Nephron progenitor cell (in vitro differentiated cells): ENCODE data around the gene HOXC5.
A peak's percentile ranks its signal among the peaks of the same experiment; 100 is the strongest.

Source experiments
- DNase-seq: peaks from one replicate; pipeline ENCODE4 v3.0.0; 2021
- H3K27ac Mint-ChIP-seq: 2 replicates; pipeline ENCODE4 v1.8.0; 2021; ENCODE audit warnings: mild to moderate bottlenecking, moderate library complexity, mixed read lengths
- H3K27me3 Mint-ChIP-seq: 2 replicates; pipeline ENCODE4 v1.8.0; 2021; ENCODE audit warnings: mild to moderate bottlenecking, low read depth, mixed read lengths; ENCODE audit not compliant: poor library complexity
- H3K36me3 Mint-ChIP-seq: 2 replicates; pipeline ENCODE4 v1.8.0; 2021; ENCODE audit warnings: low read depth, mixed read lengths
- H3K4me1 Mint-ChIP-seq: 2 replicates; pipeline ENCODE4 v1.8.0; 2021; ENCODE audit warnings: mixed read lengths
- H3K4me3 Mint-ChIP-seq: 2 replicates; pipeline ENCODE4 v1.8.0; 2021; ENCODE audit warnings: mild to moderate bottlenecking, moderate library complexity, mixed read lengths
- H3K9me3 Mint-ChIP-seq: 2 replicates; pipeline ENCODE4 v1.8.0; 2021; ENCODE audit warnings: mild to moderate bottlenecking, moderate library complexity, mixed read lengths
- TF ChIP-seq, protein P1 (sequence below): fragments of 200-600 bp; sonication (generic); IDR thresholded peaks from 2 replicates; pipeline ENCODE4 v1.5.0; 2021; ENCODE audit warnings: antibody characterized with exemption

The HOXC5 gene

DNA sequence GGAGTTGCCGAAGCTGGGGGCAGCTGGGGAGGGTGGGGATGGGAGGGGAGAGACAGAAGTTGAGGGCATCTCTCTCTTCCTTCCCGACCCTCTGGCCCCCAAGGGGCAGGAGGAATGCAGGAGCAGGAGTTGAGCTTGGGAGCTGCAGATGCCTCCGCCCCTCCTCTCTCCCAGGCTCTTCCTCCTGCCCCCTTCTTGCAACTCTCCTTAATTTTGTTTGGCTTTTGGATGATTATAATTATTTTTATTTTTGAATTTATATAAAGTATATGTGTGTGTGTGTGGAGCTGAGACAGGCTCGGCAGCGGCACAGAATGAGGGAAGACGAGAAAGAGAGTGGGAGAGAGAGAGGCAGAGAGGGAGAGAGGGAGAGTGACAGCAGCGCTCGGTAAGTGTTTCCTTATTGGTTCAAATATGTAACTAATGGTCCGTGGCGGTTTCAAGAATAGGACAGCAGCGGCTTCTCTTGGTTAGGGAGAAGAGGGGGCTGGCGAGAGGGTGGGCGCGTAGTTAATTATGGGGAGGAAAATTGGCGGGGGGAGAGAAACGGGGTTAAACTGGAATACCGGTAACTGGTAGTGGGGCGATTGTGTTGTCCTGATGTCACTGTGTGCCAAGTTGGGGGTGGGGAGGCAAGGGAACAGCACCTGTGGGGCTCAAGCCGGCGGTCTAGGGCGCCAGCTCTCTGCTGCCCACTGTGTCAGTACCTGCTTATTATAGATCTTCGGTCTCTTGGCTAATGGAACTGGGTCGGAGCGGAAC lies 15.6 kb upstream of the HOXC5 start:
- peak; percentile 44 for DNase-seq
- TF ChIP-seq, protein P1, sequence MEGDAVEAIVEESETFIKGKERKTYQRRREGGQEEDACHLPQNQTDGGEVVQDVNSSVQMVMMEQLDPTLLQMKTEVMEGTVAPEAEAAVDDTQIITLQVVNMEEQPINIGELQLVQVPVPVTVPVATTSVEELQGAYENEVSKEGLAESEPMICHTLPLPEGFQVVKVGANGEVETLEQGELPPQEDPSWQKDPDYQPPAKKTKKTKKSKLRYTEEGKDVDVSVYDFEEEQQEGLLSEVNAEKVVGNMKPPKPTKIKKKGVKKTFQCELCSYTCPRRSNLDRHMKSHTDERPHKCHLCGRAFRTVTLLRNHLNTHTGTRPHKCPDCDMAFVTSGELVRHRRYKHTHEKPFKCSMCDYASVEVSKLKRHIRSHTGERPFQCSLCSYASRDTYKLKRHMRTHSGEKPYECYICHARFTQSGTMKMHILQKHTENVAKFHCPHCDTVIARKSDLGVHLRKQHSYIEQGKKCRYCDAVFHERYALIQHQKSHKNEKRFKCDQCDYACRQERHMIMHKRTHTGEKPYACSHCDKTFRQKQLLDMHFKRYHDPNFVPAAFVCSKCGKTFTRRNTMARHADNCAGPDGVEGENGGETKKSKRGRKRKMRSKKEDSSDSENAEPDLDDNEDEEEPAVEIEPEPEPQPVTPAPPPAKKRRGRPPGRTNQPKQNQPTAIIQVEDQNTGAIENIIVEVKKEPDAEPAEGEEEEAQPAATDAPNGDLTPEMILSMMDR: no peak
- Mint-ChIP-seq H3K9me3 (no peaks in the 10 kb centered on the region), H3K27ac (peak overlapping the region; percentile 97), H3K4me1 (peaks cover 54% of the 10 kb centered on the region), H3K27me3 (peaks cover 10% of the 10 kb centered on the region), H3K4me3 (peak overlapping the region; percentile 91), H3K36me3 (peaks cover 35% of the 10 kb centered on the region)

DNA sequence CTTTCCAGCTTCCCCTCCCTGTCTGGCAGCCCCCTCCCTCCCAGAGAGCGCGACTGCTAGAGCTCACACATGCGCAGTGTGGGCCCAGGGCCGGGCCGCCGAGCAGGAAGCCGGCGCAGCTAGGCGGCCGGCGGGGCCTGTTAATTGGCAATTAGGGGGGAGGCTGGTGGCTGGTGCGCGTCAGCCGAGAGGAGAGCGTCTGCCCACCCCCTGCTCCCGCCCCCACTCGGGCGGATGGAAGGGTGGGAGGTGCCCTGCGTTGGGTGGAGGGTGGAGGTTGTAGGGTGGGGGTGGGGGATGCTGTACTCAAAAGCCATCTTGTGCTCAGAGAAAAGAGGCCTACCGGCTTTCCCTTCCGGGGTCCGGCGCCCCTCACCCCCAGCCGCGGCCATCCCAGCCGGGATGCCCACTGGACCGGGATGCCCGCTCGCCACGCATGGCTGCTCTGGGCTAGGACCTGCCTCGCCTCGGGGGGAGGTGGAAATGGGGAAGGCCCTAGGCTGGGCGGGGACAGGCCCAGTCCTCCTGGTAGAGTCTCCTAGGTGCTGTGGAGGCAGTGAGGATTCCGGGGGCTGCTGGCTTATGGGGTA lies 14.9 kb upstream of the HOXC5 start:
- Mint-ChIP-seq H3K27me3 (peaks cover 10% of the 10 kb centered on the region), H3K36me3 (peaks cover 31% of the 10 kb centered on the region), H3K9me3 (no peaks in the 10 kb centered on the region), H3K4me1 (peaks cover 54% of the 10 kb centered on the region), H3K27ac (peak overlapping the region; percentile 97), H3K4me3 (peak overlapping the region; percentile 91)
- peak; percentile 85 for DNase-seq
- TF ChIP-seq, protein P1: no peak

DNA sequence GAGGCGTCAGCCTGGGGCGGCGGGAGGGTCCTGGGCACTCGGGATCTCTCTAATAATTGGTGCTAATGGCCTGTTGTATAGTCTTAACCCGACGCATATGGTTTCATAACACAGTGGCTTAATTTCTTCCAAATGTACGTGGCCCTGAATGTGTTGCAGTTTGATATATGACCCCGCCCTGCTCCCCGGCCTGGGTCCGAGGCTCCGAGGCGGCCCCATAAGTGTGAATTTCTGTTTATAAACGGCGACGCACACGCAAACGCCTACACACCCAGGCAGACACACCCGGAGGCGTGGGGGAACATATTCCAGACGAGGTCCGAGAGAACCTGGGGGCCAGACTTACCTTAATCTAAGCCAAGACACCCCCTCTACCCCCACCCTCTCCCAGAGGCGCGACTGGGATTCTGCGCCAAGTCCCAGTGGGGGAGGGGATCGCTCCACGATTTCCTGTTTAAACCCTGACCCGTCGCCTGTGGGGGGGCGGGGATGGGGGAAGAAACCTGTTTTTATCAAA lies 14.3 kb upstream of the HOXC5 start:
- TF ChIP-seq, protein P1: no peak
- Mint-ChIP-seq H3K27ac (peak overlapping the region; percentile 97), H3K27me3 (peaks cover 9% of the 10 kb centered on the region), H3K9me3 (no peaks in the 10 kb centered on the region), H3K4me3 (peak overlapping the region; percentile 91), H3K36me3 (peaks cover 29% of the 10 kb centered on the region), H3K4me1 (peaks cover 54% of the 10 kb centered on the region)
- DNase-seq: peak; percentile 54

DNA sequence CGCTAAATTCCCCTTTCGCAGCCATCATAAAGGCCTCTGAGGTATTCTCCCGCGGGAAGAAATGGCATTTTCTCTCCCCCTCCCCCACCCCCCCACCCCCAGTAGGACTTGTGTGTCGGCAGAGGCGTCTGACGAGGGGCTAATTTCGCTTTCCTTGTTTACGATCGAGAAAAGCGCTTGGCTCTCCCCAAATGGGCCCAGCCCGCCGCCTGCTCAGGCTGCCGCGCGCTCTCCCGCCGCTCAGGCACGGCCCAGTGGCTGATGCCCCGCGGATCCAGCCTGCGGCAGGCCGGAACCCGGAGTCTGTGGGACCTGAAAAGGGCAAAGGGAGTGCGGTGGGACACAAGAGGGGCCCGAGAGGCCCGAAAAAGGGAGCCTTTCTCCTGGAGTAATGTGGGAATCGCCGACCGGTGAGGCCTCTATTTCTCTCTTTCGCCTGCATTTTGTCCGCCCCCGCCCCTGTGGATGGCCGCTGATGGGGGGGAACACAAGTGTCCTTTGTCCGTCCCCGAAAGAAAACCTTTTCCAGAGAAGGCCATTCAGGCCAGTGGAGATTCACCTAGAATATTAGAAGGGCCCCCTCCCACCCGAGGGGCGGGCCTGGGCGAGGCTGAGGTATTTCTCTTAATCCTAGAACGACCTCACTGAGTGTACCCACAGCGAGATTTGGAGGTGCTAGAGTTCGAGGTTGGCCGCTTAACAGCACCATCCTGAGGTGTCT lies 13.6 kb upstream of the HOXC5 start:
- no peaks in the 10 kb centered on the region for H3K9me3 Mint-ChIP-seq
- TF ChIP-seq, protein P1: no peak
- peak; percentile 46 for DNase-seq
- H3K4me3 Mint-ChIP-seq: peak overlapping the region; percentile 91
- peak overlapping the region; percentile 98 for H3K27ac Mint-ChIP-seq
- peaks cover 9% of the 10 kb centered on the region for H3K27me3 Mint-ChIP-seq
- peaks cover 36% of the 10 kb centered on the region for H3K36me3 Mint-ChIP-seq
- peaks cover 54% of the 10 kb centered on the region for H3K4me1 Mint-ChIP-seq

DNA sequence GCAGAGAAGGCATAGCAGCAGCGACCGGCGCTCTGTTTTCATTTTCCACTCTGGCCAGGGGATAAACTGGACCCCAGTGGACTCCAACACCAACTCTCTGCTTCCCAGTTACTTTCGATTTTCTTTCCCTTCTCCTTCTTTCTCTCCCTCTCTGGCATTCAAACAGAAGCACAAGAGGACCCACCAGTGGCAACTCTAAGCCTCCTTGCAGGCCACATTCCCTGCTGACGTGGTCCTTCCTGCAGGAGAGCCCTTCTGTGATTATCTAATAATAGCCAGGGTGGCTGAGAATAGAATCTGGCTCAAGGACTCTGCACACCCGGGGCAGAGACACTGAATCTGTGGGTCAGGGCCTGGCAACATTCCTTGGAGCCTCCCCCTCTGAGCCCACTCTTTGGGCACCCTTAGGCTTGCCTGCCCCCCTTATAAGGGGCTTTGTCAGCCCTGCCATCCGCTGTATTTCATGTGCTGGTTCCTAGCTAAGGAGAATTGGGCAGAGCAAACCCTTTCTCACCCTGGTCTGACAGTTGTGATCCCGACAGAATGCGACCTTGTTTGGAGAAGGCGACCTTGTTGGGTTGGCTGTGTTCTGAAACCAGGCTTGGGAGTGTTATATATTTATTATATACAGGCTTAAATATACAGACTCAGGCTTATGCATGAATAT lies 12.8 kb upstream of the HOXC5 start:
- TF ChIP-seq, protein P1: no peak
- H3K4me1 Mint-ChIP-seq: peaks cover 54% of the 10 kb centered on the region
- no peaks in the 10 kb centered on the region for H3K9me3 Mint-ChIP-seq
- peak overlapping the region; percentile 98 for H3K27ac Mint-ChIP-seq
- peaks cover 6% of the 10 kb centered on the region for H3K27me3 Mint-ChIP-seq
- no peak for DNase-seq
- peak overlapping the region; percentile 91 for H3K4me3 Mint-ChIP-seq
- peaks cover 37% of the 10 kb centered on the region for H3K36me3 Mint-ChIP-seq
